IgD-negative memory B cell (primary cell): Measurements from ENCODE around the gene REG3A. TPM values are rescaled to one million over a fixed set of nuclear protein-coding genes. Genes with fewer than 3 reads are reported as not detected.

ENCODE experiments used
- polyA plus RNA-seq: library from polyadenylated mRNA; unstranded; fragments of 300-500 nt; fragmentation: Illumina TruSeq; gene quantifications from one replicate; pipeline ENCODE4 v1.2.3, GENCODE V29; 2021

Gene REG3A
- polyA plus RNA-seq, 1 donor from 2014 or later = not detected

Other genes starting within 250 kb of the REG3A start
- gene REG3G, start 134.1 kb downstream of the REG3A start, polyA plus RNA-seq = not detected
- not detected for gene REG1B, start 71.8 kb downstream of the REG3A start, polyA plus RNA-seq
- gene REG1A, start 39.3 kb downstream of the REG3A start, polyA plus RNA-seq = not detected